Neural crest cell (in vitro differentiated cells): ENCODE measurements around the gene SHANK3. TPM values are rescaled to one million over a fixed set of nuclear protein-coding genes. Genes with fewer than 3 reads are reported as not detected.

Experiments used
- DNase-seq: peaks from one replicate; pipeline ENCODE4 v3.0.0; 2021; ENCODE audit warnings: low read depth, mixed read lengths, low spot score
- H3K27ac Mint-ChIP-seq: one replicate; pipeline ENCODE4 v1.8.0; 2021; ENCODE audit warnings: mild to moderate bottlenecking, mixed read lengths; ENCODE audit not compliant: unreplicated experiment
- H3K27me3 Mint-ChIP-seq: 2 replicates; pipeline ENCODE4 v1.8.0; 2021; ENCODE audit warnings: low read depth, mild to moderate bottlenecking, mixed read lengths
- H3K36me3 Mint-ChIP-seq: 2 replicates; pipeline ENCODE4 v1.8.0; 2021; ENCODE audit warnings: low read depth, mild to moderate bottlenecking, mixed read lengths
- H3K4me1 Mint-ChIP-seq: 2 replicates; pipeline ENCODE4 v1.8.0; 2021; ENCODE audit warnings: mixed read lengths
- H3K4me3 Mint-ChIP-seq: one replicate; pipeline ENCODE4 v1.8.0; 2021; ENCODE audit warnings: mild to moderate bottlenecking, mixed read lengths
- H3K9me3 Mint-ChIP-seq: 2 replicates; pipeline ENCODE4 v1.8.0; 2021; ENCODE audit warnings: mixed read lengths
- CTCF ChIP-seq: fragments of 200-600 bp; sonication (generic); conservative IDR thresholded peaks from 2 replicates; pipeline ENCODE4 v1.5.0; 2021; ENCODE audit warnings: antibody characterized with exemption, mild to moderate bottlenecking
- total RNA-seq: library from RNA; stranded (reverse); gene quantifications from 2 replicates; pipeline ENCODE4 v1.2.1, GENCODE V29; 2021

Gene SHANK3
- total RNA-seq, 1 donor from 2014 or later: 15.4 TPM

- no peak for DNase-seq
- TF ChIP-seq CTCF: no peak
- Mint-ChIP-seq H3K4me1 (peaks cover 23% of the 10 kb centered on the region), H3K9me3 (no peaks in the 10 kb centered on the region), H3K27ac (no peak overlapping the region), H3K4me3 (peak overlapping the region; percentile 74), H3K27me3 (peaks cover 15% of the 10 kb centered on the region), H3K36me3 (no peaks in the 10 kb centered on the region)
Observed at GRCh38 chr22:50626314-50626849, 46.2 kb upstream of the SHANK3 start.

- H3K4me3 Mint-ChIP-seq: peak overlapping the region; percentile 81
- peaks cover 17% of the 10 kb centered on the region for H3K4me1 Mint-ChIP-seq
- no peak for DNase-seq
- peaks cover 8% of the 10 kb centered on the region for H3K27me3 Mint-ChIP-seq
- TF ChIP-seq CTCF: no peak
- H3K9me3 Mint-ChIP-seq: no peaks in the 10 kb centered on the region
- no peaks in the 10 kb centered on the region for H3K36me3 Mint-ChIP-seq
- H3K27ac Mint-ChIP-seq: no peak overlapping the region
Observed at GRCh38 chr22:50626850-50627641, 45.6 kb upstream of the SHANK3 start.

GRCh38 chr22:50627642-50628542 lies 44.7 kb upstream of the SHANK3 start, which contains the start of gene ARSA:
Gene ARSA, minus strand, starts transcription at chr22:50628152. Its CDS starts 373 bp downstream, at chr22:50627779.
- peak; percentile 60 for DNase-seq
- Mint-ChIP-seq H3K27ac (peak within 1 kb of the TSS; percentile 69), H3K27me3 (peaks cover 3% of the 10 kb centered on the region), H3K36me3 (no peaks in the 10 kb centered on the region), H3K4me1 (peaks cover 14% of the 10 kb centered on the region), H3K9me3 (no peaks in the 10 kb centered on the region), H3K4me3 (peak within 1 kb of the TSS; percentile 90)
- TF ChIP-seq CTCF: peak; percentile 38

GRCh38 chr22:50628543-50629134 lies 44.0 kb upstream of the SHANK3 start:
- Mint-ChIP-seq H3K9me3 (no peaks in the 10 kb centered on the region), H3K4me3 (peak overlapping the region; percentile 90), H3K4me1 (peaks cover 14% of the 10 kb centered on the region), H3K27me3 (peaks cover 3% of the 10 kb centered on the region), H3K36me3 (no peaks in the 10 kb centered on the region), H3K27ac (peak overlapping the region; percentile 69)
- DNase-seq: no peak
- TF ChIP-seq CTCF: no peak

- Mint-ChIP-seq H3K27ac (no peak overlapping the region), H3K36me3 (no peaks in the 10 kb centered on the region), H3K9me3 (no peaks in the 10 kb centered on the region), H3K4me3 (peak overlapping the region; percentile 77), H3K4me1 (peaks cover 14% of the 10 kb centered on the region), H3K27me3 (peaks cover 3% of the 10 kb centered on the region)
- DNase-seq: no peak
- no peak for TF ChIP-seq CTCF
Observed at GRCh38 chr22:50630376-50630775, 42.2 kb upstream of the SHANK3 start.
